Left kidney (tissue), 2 donors: ENCODE results near the gene BABAM2. TPM values are rescaled to one million over a fixed set of nuclear protein-coding genes. Genes with fewer than 3 reads are reported as not detected.

ENCODE experiments used
- DNase-seq: peaks from one replicate; pipeline ENCODE4 v3.0.0-alpha.2; 2013
- polyA plus RNA-seq: library from polyadenylated mRNA; unstranded; fragments of 120-200 nt; gene quantifications from one replicate; pipeline ENCODE4 v1.2.1, GENCODE V29; 2013; ENCODE audit not compliant: insufficient read length

Gene BABAM2
- polyA plus RNA-seq, 1 donor = 55.7 TPM

DNA sequence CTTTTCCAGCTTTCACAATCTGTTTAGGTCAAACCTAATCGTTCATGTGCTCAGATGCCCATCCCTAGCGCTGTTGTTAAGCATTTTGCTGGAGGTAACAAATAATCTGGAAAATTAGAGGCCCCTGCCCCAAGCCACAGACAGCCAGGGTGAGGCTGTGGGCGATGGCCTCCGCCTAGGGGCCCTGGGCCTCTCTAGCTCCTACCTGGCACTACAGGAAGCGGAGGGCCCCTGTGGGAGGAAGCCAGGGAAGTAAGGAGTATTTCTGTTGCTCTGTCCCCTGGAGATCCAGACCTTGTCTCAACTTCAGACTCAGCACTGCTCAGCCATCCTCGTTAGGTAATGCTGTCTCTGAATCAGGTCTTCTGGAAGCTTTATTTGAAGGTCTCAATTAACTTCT, 489.7 kb downstream of the BABAM2 start:
- no peak for DNase-seq

DNA sequence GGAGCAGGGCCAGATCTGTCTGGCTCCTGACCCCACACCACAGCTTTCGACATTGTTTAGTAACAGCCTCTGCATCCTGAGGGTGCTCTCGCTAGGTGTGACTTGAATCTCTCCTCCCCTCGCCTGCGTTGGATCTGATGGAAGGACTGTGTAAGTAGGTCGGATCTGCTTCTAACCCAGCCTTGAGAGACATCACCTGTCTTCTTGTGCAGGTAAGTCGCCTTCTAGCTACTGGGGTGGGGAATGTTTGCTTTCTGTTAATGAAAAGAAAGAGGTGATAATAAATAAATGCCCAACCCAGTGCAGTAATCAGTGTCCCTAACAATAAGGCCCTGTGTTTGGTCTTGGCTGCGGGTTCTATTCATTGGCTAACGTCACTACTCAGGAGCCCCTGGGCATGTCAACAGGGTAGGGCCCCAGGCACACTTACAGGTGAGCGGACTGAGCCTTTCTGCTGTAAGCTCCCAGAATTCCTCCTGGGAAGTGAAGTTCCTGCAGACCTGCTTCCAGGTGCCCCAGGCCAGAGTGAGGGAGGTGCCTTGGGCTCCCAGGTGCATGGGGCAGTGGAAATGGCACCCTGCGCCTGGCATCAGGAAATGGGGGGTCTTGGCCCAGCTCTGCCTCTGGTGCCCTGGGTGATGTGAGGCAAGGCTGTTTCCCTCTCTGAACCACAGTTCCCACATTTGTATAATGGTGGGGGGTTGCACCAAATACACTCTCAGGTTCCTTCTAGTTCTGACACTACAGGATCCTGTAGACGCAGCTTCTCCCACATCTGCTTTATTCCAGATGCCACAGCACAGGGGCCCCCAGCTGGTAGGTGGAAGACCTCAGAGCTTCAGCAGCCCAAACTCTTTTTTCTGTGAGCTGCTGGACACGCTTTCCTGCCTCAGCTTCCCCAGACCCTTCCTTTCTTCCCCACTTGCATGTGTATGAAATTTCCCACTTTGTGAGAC, 491.0 kb downstream of the BABAM2 start:
- no peak for DNase-seq

DNA sequence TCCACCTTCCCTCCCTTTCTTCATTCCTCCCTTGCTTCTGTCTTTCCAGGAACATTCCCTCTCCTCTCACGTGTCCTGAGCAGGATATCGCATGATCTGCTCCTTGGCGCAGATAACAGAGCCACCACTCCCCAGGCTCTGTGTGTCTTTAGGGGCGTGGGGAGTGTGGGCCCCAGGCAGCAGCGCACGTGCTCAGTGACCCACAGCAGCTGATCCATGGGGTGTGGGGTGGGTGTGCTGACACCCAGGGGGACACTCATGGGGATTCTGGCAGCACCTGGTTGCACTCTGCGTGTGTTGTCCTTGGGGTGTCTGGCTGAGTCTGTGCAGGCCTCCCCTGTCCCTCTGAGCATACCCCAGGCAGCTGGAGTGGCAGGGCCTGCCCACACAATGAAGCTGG, 492.2 kb downstream of the BABAM2 start:
- no peak for DNase-seq

DNA sequence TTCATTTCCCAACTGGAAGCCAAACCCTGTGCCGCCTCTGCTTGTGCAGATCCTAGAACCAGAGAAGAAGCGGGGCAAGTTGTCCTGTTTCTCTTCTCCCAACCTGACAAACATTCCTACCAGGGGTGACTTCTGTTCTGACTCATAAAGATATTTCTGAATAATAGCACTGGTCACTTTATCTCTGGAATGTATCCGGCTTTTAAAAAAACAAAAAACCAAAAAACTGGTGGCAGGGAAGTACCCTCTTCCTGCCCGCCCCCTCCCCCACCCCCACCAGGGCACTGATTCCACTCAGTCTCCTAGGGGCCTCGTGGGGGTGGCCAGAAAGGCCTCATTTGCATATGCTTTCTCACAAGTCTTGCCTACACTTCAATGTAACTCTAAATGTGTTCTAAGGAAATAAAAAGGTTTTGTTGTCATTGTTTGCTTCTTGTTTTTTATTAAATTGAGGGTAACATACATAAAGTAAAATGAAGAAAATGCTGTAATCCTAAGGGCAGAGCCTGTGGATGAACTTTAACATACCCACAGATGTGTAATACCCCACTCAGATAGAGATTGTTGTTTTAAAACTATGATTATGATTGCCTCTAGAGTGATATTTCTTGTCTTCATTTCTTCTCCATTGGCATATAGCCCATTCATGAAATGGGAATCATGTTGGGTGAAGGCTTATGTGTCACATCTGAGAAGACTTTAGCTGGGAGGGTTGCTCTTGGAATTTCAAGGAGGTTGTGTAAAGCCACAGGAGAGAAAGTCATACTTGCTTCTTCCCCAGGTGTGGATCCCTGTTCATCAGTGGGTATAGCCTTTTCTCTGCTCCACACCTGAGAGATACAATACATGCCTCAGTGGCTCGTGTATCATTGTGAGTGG, 496.8 kb downstream of the BABAM2 start:
- DNase-seq = no peak

Other genes starting within 250 kb of the BABAM2 start
- 72.3 TPM for gene SUPT7L, start 227.1 kb upstream of the BABAM2 start, polyA plus RNA-seq
- 40.4 TPM for gene SLC4A1AP, start 226.8 kb upstream of the BABAM2 start, polyA plus RNA-seq
- gene MRPL33, start 119.0 kb upstream of the BABAM2 start, polyA plus RNA-seq = 147 TPM
- gene RBKS, start 342 bp upstream of the BABAM2 start, polyA plus RNA-seq = 6.7 TPM